ENCODE data around the gene HKDC1.
"Not testable (repeated sequence)": the region's sequence is repeated elsewhere in the genome, so short reads cannot be mapped to it uniquely, and the experiment has no call there.

The HKDC1 gene

GRCh38 chr10:69243817-69244216, 23.7 kb downstream of the HKDC1 start:
- no peak for DNase-seq

DNA sequence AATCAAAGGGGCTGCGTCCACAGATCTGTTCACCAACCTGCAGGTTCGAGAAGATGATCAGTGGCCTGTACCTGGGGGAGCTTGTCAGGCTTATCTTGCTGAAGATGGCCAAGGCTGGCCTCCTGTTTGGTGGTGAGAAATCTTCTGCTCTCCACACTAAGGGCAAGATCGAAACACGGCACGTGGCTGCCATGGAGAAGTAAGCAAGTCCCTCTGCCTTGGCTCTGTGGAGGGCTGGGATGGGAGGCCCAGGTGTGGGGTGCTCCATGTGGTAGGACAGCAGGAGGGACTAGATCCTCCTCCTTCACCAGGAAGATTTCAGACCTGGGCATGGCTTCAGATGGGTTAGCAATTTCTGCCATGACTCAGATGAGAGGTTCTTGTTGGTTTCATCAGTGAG, 25.9 kb downstream of the HKDC1 start:
- DNase-seq, result no peak

DNA sequence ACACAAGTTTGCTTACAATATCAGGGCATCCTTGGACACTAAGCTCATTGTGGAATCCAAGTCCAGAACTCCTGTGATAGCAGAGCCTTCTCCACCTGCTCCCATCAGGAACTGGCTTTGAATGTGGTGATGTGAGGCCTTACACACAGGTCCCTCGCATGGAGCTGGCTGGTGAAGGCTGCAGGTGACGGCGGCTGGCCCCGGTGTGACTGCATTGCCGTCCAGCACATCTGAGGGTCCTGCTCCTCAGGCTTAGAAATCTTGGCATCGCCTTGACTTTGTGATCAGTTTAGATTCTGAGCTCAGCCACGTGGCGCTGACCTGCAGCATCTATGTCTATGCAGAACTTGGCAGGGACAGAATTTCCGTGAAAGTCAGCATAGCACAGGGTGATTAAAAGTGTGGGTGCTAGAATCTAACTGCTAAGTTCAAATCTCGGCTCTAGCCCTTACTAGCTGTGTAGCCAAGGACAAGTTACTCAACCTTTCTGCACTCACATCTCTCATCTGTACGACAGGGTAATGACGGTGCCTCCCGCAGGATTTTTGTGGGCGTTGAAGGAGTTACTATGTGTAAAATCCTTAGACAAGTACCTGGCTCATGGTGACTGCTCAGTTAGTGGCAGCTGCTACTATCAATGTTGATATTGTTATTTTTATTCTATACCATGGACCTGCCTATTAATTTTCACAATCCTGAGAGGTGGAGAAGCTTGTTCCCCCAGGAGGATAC, 26.6 kb downstream of the HKDC1 start:
- DNase-seq, result no peak

- no peak for DNase-seq
Observed at GRCh38 chr10:69247313-69247710, 27.2 kb downstream of the HKDC1 start.

DNA sequence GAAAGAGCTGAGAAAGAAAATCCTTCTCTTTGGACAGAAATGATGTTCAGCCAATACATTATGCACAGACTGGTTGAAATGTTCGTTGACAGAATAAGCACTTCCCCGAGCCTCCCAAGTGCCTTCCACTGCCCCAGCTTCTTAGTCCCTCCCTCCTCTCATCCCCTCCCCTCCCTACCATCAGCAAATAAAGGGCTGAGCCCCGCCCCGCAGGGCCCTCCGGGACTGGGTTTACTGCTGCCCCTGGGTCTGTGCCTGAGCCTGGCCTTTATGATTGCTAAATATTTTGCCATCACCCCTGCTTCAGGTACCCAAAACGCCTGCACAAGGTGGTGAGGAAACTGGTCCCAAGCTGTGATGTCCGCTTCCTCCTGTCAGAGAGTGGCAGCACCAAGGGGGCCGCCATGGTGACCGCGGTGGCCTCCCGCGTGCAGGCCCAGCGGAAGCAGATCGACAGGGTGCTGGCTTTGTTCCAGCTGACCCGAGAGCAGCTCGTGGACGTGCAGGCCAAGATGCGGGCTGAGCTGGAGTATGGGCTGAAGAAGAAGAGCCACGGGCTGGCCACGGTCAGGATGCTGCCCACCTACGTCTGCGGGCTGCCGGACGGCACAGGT, 28.1 kb downstream of the HKDC1 start:
- DNase-seq, result no peak

- DNase-seq, result no peak
Observed at GRCh38 chr10:69250041-69250440, 29.9 kb downstream of the HKDC1 start.

DNA sequence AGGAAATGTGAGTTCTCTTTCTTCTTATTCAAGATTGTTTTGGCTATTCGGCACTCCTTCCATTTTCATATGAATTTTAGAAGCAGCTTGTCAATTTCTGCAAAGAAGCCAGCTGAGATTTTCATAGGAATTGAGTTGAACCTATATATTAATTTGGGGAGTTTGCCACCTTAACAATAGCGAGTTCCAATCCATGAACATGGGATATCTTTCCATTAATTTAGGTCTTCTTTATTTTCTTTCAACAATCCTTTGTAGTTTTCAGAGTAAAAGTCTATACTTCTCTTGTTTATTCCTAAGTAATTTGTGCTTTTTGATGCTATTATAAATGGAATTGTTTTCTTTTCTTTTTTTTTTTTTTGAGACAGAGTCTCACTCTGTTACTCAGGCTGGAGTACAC, 31.3 kb downstream of the HKDC1 start:
- not testable (repeated sequence) for DNase-seq

DNA sequence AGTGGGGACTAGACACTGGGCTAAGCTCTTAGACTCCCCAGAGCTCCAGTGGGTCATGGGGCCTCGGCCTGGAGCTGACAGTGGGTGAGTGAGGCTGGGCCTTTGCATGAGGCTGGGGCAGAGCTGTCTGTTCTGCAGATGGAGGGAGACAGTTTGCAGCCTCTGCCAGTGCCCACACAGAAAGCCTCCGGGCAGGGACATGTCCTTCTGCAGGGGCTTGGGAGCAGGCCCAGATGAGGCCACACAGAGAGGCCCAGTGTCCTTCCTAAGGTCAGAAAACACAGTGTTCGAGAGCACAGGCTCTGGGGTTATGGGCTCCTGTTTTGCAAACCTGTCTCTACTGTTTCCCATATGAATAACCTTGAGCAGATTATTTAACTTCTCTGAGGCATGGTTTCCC, 33.0 kb downstream of the HKDC1 start:
- no peak for DNase-seq

- DNase-seq, result no peak
Observed at GRCh38 chr10:69254877-69255276, 34.7 kb downstream of the HKDC1 start.

DNA sequence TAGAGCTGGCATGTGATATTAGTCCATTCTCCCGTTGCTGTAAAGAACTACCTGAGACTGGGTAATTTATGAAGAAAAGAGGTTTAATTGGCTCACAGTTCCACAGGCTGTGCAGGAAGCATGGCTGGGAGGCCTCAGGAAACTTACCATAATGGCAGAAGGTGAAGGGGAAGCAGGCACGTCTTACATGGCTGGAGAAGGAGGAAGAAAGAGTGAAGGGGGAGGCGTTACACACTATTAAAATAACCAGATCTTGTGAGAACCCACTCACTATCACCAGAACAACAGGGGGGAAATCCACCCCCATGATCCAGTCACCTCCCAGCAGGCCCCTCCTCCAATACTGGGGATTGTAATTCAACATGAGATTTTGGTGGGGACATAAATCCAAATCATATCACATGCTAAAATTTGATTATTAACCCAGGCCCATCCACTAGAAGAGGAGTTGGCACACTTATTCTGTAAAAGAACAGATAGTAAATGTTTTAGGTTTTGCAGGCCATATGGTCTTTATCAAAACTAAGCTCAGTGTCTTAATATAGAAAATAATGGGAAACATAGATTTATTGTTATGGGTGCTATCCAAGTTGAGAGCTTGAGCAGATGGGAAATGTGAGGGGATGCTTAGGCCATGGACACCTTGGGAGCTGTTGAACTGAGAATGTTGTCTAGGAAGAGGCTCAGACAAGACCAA, 39.6 kb downstream of the HKDC1 start:
- DNase-seq, result no peak

- no peak for DNase-seq
Observed at GRCh38 chr10:69261184-69261583, 41.1 kb downstream of the HKDC1 start.

GRCh38 chr10:69262292-69262751, 42.2 kb downstream of the HKDC1 start:
- no peak for DNase-seq

GRCh38 chr10:69265521-69265920, 45.4 kb downstream of the HKDC1 start:
- DNase-seq, result no peak

DNA sequence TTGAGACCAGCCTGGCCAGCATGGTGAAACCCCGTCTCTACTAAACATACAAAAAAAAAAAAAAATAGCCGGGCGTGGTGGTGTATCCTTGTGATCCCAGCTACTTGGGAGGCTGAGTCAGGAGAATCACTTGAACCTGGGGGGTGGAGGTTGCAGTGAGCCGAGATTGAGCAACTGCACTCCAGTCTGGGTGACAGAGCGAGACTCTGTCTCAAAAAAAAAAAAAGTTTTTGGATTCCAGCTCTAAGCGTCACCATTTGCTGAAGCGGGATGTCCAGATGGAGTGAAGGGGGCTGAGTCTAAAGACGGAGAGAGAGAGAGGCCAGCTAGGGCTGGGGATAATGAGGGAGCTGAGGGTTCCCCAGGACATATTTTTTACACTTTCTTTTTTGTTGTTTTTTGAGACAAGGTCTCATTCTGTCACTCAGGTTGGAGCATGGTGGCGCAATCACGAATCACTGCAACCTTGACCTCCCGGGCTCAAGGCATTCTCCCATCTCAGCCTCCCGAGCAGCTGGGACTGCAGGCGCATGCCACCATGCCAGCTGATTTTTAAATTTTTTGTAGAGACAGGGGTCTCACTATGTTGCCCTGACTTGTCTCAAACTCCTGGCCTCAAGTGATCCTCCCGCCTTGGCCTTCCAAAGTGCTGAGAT, 48.8 kb downstream of the HKDC1 start:
- no peak for DNase-seq

DNA sequence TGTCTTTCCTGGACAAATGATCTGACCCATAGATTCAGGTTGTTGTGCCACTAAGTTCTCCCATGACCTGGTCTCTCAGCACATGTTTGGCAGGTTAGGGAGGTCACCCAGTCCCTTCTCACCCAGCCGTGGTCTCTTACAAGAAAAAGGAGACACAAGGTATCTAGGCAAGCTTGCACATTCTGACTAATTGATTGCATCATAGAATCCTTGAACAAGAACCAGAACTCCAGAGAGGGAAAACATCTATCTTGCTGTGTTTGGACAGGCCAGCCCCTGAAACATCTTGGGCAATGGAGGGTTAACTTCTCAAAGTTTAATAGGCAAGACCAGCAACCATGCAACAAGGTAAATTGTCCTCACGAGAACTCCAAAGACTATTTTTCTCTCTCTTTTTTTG, 49.6 kb downstream of the HKDC1 start:
- no peak for DNase-seq

DNA sequence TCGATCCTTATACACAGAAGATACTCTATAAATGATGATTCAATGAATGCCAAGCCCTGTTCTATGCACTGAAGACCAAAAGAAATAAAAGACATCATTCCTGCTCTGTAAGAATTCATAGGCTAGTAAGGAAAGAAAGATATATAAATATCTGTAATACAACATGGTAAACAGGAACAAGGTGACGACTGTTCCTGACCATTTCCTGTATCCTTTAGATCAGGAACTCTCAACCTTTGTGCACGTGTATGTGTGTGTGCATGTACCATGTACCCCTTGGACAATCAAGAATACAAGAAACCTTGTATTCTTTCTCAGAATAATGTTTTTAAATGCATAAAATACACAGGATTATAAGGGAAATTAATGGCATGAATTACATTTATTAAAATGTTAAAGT, 50.9 kb downstream of the HKDC1 start:
- no peak for DNase-seq

GRCh38 chr10:69272624-69273023, 52.5 kb downstream of the HKDC1 start:
- DNase-seq, result no peak

DNA sequence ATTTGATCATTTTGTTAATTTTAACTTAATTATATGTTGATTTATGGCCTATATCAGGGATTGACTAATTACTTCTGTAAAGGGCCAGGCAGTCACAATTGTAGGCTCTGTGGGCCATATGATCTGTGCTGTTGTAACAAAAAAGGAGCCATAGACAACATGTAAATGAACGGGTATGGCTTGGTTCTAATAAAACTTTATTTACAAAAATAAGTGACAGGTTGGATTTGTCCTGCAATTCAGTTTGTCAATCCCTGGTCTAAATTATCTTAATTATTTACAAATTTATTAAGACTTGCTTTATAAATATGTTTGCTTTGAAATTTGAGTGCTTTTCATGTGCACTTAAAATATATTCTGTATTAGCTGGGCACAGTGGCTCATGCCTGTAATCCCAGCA, 55.3 kb downstream of the HKDC1 start:
- DNase-seq, result no peak

GRCh38 chr10:69276503-69276902, 56.4 kb downstream of the HKDC1 start:
- DNase-seq, result no peak

DNA sequence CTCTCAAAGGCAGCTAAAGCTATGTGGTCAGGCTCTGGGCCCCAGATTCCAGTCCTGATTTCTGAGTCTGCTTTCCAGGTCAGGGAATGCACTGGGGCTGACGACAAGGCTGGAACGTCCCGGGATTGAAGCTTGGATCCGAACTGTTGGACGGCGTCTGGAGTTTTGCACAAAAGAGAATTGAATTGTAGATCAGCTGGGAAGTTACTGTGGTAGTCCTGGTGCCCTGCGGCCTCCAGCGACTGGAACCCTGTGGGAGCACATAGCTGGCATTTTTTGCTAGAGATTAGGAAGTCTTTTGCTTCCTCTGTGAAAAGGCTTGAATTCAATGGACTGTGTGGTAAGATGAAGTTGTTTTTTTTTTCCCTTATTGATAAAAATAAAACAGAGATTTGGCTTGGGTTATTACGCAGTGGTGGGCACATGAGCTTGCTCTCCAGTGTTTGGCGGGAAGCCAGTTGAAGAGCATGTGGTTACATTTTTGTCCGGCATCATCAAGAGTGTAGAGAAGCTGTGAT, 58.4 kb downstream of the HKDC1 start, which contains the start of gene HK1:
TSS of gene HK1 (plus strand) at position 51 of the 518 bp plus-strand sequence.
- no peak for DNase-seq

DNA sequence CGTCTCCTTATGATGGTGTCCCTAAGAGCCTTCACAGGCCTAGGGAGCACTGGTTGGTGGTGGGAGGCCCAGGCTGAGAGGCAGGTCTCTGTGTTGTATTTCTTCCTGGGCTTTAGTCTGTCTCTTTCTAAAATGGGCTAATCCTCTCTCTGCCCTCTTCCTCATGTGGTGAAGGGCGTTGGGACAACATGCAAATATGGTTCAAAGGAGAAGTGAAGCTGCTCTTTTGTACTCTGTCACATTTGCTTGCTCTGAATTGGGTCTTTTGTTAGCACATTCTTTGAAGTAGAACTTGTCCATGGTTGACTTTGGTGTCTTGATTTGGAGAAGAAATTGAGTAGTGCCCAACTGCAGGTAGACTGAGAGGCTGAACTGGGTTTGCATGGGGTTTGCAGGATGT, 59.0 kb downstream of the HKDC1 start:
- DNase-seq, result no peak

DNA sequence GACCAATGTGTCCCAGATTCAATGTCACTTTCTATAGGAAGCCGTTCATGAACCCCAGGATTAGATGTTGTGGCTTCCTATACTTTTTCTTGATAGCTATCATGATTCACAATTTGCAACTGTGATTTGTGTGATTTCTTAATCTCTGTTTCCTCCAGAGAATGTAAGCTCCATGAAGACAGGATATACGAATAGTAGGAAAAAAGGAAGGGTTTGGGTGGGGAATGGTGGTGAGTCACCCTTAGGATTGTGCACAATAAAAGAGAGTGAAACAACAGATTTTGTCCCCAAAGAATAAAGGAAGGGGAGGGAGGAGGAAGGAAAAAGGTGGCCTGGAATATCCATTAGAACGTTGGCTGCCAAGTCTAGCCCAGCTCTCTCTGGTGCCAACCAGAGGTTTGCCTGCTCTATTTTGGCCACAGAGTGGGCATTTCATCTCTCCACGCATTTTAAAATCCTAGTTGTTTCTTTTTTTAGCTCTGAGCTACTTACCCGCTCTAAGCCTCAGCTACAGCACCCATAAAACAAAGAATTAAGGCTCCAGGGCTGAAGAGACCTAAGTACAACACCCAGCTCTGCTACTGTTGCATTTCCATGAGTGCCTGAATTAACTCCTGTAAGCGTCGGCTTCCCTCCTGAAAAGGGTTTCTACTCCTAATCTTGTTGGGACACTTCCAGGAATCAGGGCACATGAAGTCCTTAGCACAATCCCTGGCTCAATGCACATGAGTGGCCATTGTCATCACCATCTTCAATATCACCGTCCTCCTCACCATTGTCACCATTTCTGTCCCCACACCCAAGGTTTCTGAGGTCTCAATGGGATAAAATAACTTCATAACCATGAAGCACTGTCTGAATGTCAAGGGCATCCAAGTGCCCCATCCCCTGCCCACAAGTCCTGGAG, 61.6 kb downstream of the HKDC1 start:
- DNase-seq, result no peak

All from activated CD4-positive, alpha-beta T cell treated with anti-CD3 and anti-CD28 coated beads for 48 hours (primary cell).